ENCODE results near the gene SAMD13.

DNA sequence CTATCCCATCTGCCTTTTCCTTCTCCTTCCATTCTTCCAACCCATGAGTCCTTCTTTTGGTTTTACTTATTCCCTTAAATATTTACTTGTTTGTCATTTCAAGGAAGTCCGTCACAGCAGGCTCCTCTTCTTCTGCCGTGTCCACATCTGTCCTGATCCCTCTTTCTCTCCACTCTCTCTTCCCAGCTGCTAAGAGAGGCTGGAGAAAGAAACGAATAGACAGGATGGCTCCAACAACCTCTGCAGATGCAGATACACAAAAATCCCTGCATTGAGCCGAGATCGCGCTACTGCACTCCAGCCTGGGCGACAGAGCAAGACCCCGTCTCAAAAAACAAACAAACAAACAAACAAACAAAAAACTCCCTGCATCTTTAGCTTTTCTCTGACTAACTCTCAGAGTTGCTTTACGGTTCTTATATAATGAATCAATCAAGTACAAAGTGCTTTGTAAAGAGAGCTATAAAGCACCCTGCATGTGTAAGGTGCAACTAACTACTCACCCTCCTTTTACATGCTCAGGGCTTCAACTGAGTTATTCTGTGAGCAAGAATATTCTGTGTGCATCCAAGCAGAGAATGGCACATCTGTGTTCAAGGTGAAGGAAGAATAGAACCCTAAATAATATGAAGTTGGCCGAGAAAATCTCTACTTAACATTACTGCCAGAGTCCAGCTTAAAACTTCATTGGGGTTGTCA lies 3.8 kb upstream of the SAMD13 start:
- TF ChIP-seq CTCF (IDR thresholded peaks at IDR 0.05), result no peak
- no peak for TF ChIP-seq POLR2A (IDR thresholded peaks at IDR 0.05)

Data from esophagus squamous epithelium (tissue), 4 donors.